HG03469 (cell line): ENCODE data around the gene ALG5.

Experiments used
- ATAC-seq: cut with Tn5 transposase; IDR thresholded peaks from one replicate; pipeline ENCODE4 v1.9.1; 2021; ENCODE audit warnings: mild to moderate bottlenecking, moderate library complexity, moderate number of reproducible peaks; ENCODE audit not compliant: unreplicated experiment

ALG5 gene

GRCh38 chr13:36981156-36981743, 17.9 kb downstream of the ALG5 start:
- ATAC-seq: peak; percentile 73

DNA sequence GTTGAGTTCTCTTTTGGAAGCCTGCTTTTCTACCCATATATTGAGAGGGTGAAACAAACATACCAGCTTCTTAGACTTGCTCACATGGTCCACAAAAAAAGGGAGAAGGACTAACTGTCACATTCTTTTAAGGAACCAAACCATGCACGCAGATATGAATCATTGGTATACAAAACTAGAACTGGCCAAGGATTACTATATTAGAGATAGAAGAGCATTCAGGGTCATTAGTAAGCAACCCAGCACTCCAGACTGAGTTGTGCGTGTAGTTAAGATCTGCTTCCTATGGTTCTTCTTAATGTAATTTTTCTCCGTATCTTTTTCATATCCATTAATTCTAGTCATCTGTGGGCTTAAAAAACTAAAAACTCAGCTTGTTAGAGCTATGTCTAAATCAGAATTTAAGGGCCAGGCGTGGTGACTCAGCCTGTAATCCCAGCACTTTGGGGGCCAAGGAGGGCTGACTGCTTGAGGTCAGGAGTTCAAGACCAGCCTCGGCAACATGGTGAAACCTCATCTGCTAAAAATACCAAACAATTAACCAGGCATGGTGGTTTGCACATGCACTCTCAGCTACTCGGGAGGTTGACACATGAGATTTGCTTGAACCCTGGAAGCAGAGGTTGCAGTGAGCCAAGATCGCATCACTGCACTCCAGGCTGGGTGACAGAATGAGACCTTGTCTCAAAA, 19.6 kb downstream of the ALG5 start:
- ATAC-seq: no peak

GRCh38 chr13:36975172-36975571, 24.0 kb downstream of the ALG5 start:
- no peak for ATAC-seq

DNA sequence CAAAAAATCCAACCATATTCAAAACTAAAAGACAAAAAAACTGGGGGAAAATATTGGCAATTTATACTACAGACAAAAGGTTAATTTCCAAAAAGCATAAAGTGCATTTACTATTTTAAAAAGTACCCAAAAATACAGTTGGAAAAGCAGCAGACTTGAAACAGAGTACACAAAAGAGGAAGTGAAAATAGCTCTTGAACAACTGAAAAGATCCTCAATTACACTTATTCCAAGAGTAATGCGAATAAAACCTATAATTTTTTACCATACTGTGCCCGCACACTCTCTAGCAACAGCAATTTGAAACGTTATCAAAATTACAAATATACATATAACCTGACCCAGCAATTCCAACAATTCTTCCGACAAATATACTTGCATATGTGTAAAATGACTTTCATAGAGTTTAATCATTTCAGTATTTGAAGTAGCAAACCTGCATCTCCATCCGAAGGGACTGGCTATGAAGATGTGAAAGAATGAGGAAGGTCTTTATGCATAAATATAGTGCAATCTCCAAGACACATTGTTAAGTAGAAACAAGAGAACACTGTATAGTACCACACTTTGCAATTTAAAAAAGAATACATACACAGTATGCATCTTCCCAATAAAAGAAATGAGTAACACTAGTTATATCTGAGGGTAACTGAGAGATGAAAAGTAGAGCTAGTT, 25.4 kb downstream of the ALG5 start:
- peak; percentile 89 for ATAC-seq

GRCh38 chr13:36973009-36973408, 26.1 kb downstream of the ALG5 start:
- no peak for ATAC-seq

GRCh38 chr13:36966404-36966803, 32.7 kb downstream of the ALG5 start:
- ATAC-seq: no peak

- no peak for ATAC-seq
These were observed 33.4 kb downstream of the ALG5 start for GRCh38 chr13:36965767-36966166.

DNA sequence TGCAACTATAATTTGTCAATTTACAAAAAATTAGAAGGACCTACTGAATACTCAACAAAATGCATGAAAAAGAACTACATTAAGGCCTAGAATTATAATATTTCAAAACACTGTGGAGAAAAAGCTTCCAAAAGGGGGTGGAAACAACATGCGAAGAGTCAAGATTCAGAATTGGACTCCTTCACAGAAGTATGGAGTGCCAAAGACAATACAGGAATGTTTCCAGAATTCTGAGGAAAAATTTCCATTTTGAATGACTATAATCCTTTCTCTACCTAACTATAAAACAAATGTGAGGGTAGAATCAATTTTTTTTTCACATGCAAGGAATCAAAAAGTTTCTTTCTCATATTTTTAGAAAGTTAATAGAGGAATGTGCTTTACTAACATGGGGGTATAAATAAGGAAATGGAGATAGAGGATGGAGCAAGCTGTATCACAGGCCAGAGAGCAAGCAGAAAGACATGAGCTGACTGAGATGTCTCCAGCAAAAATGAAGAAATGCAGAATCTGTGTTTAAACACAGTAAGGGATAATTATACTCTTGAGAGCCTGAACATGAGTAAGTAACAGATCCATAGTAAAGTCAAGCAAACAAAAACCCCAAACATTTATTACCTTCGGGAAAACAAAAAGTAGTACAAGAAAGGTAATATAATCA, 39.6 kb downstream of the ALG5 start:
- no peak for ATAC-seq

GRCh38 chr13:36954542-36954941, 44.6 kb downstream of the ALG5 start:
- no peak for ATAC-seq

DNA sequence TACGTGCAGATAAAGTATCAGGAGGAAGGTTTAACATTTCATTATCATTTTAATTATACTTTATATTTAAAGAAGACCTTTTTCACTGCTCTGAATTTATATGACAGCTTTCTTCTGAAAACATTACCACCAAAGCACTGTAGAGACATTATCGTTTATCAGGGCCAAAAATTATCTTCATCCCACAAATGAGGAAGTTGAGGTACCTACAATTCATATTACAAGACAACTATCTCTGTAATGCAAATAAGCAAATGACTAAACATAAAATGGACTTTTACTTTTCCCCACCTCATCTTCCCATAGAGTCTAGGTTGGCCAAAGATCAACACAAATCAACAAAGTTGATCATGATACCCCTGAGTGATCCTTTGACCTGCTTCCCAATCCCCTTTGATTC, 48.2 kb downstream of the ALG5 start:
- ATAC-seq: no peak

GRCh38 chr13:36950330-36950729, 48.8 kb downstream of the ALG5 start:
- no peak for ATAC-seq

DNA sequence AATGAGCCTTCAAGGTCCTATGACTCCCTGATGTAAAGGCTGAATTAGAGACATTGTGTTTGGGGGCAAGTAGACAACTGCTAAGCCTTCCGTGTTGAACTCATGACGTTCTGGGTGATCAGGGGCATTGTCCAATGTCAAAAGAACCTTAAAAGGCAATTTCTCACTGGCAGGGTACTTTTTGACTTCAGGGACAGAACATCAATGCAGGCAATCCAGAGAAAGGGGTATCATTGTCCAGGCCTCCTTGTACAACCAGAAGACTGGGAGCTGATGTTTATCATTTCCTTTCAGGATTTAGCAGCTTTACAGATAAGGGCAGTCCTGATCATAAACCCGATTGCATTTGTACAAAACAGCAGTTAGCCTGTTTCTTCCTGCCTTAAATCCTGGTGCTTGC, 54.1 kb downstream of the ALG5 start:
- no peak for ATAC-seq

DNA sequence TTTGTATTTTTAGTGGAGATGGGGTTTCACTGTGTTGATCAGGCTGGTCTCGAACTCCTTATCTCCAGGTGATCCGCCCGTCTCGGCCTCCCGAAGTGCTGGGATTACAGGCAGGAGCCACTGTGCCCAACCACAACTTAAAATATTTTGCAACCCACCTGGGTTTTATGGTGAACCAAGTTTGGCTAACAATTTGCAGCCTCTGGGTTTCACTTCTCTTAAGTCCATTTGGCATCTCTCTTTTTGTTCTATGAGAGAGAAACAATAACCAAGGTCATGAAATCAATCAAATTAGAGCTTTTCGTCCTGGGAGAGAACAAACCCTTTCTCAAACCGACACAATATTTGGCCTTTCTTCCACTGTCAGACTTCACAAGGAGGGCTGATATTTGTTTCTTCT, 73.5 kb downstream of the ALG5 start:
- no peak for ATAC-seq

GRCh38 chr13:36924001-36924400, 75.1 kb downstream of the ALG5 start:
- no peak for ATAC-seq

- no peak for ATAC-seq
These were observed 77.4 kb downstream of the ALG5 start for GRCh38 chr13:36921631-36922301.

GRCh38 chr13:36920616-36921185, 78.4 kb downstream of the ALG5 start:
- no peak for ATAC-seq

GRCh38 chr13:36919833-36920615, 79.1 kb downstream of the ALG5 start, which contains the start of gene SMAD9:
TSS of gene SMAD9 (minus strand) at chr13:36920238. CDS start at chr13:36879689, 40,549 bp downstream.
- peak; percentile 49 for ATAC-seq

DNA sequence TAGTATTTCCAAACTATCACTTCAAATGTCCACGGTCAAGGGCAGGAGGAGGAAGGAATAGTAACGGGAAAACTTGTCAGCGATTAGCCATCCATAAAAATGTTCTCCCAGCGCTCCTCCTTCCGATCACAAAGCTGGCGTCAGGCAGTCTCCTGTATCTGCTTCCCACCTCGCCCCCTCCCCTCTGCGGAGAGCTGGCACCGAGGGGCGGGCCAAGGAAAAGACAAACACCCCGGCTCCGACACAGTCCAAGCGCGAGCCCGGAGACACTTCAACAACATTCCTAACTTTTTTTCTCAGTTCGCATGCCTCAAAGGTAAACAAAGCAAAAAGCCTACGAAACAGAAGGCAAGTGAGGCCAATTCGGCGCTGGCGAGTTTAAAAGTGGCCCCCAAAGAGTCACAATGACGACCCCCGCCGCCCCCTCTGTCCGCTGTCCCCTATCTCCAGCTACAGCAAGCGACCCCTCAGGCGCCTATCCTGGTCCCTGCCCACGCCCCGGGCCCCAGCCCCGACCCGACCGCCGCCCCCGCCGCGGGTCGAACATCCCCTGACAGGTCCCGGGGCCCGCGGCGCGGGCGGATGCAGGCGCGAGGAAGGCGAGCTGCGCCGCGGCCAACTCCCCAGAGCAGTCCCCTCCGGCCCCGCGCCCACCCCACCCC, 79.8 kb downstream of the ALG5 start:
- ATAC-seq: no peak
